ENCODE results near the gene SDC3. TPM values are rescaled to one million over a fixed set of nuclear protein-coding genes. Genes with fewer than 3 reads are reported as not detected.

The SDC3 gene
- total RNA-seq, 4 donors from 2014 or later: 44.1 to 101 (median 56.5) TPM

DNA sequence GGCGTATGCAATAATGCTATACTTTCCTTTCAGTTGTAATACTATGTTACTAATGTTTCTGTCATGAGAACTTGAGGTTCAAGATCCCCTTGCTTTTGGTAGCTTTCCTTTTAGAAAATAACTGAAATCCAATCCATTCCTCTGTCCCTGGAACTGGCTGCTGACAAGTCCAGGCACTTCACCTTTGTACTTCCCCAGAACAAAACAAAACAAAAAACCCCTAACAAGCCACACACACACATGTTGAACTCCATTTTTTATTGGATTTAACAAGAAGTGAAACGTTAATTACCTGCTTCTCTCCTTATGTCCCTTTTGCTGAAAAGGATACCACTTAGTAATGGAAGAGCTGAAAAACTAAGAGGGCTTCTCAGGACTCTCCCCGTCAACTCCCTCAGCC lies 26.1 kb upstream of the SDC3 start:
- H3K36me3 ChIP-seq: peaks cover 31 to 81% (median 69%) of the 10 kb centered on the region in 4 donors
- H3K4me3 ChIP-seq: no peak overlapping the region
- H3K27ac ChIP-seq (replicated peaks in 1 of 4): no peak overlapping the region
- DNase-seq (ENCODE audit: extremely low spot score): no peak
- peaks cover 0 to 11% (median 1%) of the 10 kb centered on the region in 4 donors for H3K4me1 ChIP-seq
- WGBS: 80% methylated on average over 3 of the region's 3 CpGs
- TF ChIP-seq POLR2A (IDR thresholded peaks at IDR 0.05; ENCODE audit: low read depth) (no peak), EP300 (IDR thresholded peaks at IDR 0.05) (no peak), POLR2AphosphoS5 (IDR thresholded peaks at IDR 0.05) (no peak), CTCF (IDR thresholded peaks at IDR 0.05) (no peak)
- H3K9me3 ChIP-seq: no peaks in the 10 kb centered on the region
- H3K27me3 ChIP-seq: no peaks in the 10 kb centered on the region
- intact Hi-C loops (cut with DNase I): loop anchor here (5.0 kb wide), 1 partner anchor 212 kb away; the partner anchor contains the start of gene MATN1

GRCh38 chr1:30933874-30934252 lies 25.3 kb upstream of the SDC3 start:
- H3K4me1 ChIP-seq: peaks cover 0 to 19% (median 5%) of the 10 kb centered on the region in 4 donors
- no peak overlapping the region for H3K27ac ChIP-seq (replicated peaks in 1 of 4)
- no peak overlapping the region for H3K4me3 ChIP-seq
- TF ChIP-seq POLR2A (IDR thresholded peaks at IDR 0.05; ENCODE audit: low read depth) (no peak), CTCF (IDR thresholded peaks at IDR 0.05) (no peak), POLR2AphosphoS5 (IDR thresholded peaks at IDR 0.05) (no peak), EP300 (IDR thresholded peaks at IDR 0.05) (no peak)
- H3K27me3 ChIP-seq: no peaks in the 10 kb centered on the region
- peaks cover 31 to 73% (median 62%) of the 10 kb centered on the region in 4 donors for H3K36me3 ChIP-seq
- intact Hi-C loops (cut with DNase I): loop anchor here (5.0 kb wide), 1 partner anchor 212 kb away; the partner anchor contains the start of gene MATN1
- no peaks in the 10 kb centered on the region for H3K9me3 ChIP-seq
- DNase-seq (ENCODE audit: extremely low spot score): no peak
- 73% methylated on average over 4 of the region's 4 CpGs for WGBS

DNA sequence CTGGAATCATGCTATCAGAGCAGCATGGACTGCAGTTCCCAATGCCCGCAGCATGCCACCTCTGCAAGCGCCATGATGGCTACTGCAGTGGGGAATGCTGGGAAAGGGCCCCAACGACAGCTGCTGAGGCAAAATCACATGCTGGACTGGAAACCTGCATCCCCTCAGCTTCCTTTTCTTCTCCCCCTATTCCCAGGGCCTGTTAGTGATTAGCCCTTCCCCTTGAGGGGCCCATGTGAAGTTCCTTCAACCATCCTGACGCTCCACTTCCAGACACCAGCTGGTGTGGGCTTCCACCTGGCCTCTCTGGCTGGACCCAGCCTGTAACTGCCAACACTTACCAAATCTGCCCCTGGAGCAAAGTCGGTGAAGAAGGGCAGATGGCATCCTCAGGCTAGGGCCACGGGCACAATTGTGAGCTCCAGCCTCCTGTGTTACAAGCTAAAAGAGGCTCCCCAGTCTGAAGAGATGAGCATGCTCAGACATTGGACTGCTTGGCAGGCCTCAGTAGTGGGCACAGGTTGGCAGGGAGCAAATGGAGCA lies 22.1 kb upstream of the SDC3 start:
- Histone ChIP-seq H3K36me3 (peaks cover 18 to 44% (median 34%) of the 10 kb centered on the region in 4 donors), H3K27me3 (no peaks in the 10 kb centered on the region), H3K4me3 (no peak overlapping the region), H3K4me1 (peaks cover 0 to 20% (median 6%) of the 10 kb centered on the region in 4 donors), H3K9me3 (no peaks in the 10 kb centered on the region), H3K27ac (replicated peaks in 1 of 4) (peak overlapping the region in 1 of 4 donors; percentile 0)
- peak; percentile 89 for DNase-seq (ENCODE audit: extremely low spot score)
- TF ChIP-seq EP300 (IDR thresholded peaks at IDR 0.05) (no peak), POLR2A (IDR thresholded peaks at IDR 0.05; ENCODE audit: low read depth) (no peak), POLR2AphosphoS5 (IDR thresholded peaks at IDR 0.05) (no peak), CTCF (IDR thresholded peaks at IDR 0.05) (no peak)
- 61% methylated on average over 3 of the region's 6 CpGs for WGBS
- intact Hi-C loops (cut with DNase I): loop anchor here (5.0 kb wide), 1 partner anchor 208 kb away; the partner anchor contains the start of gene MATN1

GRCh38 chr1:30929944-30930525 lies 21.5 kb upstream of the SDC3 start:
- Histone ChIP-seq H3K27ac (replicated peaks in 1 of 4) (no peak overlapping the region), H3K27me3 (no peaks in the 10 kb centered on the region), H3K9me3 (no peaks in the 10 kb centered on the region), H3K4me1 (peaks cover 0 to 20% (median 6%) of the 10 kb centered on the region in 4 donors), H3K36me3 (peaks cover 18 to 40% (median 29%) of the 10 kb centered on the region in 4 donors), H3K4me3 (no peak overlapping the region)
- intact Hi-C loops (cut with DNase I): loop anchor here (5.0 kb wide), 1 partner anchor 208 kb away; the partner anchor contains the start of gene MATN1
- 71% methylated on average over 8 of the region's 8 CpGs for WGBS
- TF ChIP-seq POLR2AphosphoS5 (IDR thresholded peaks at IDR 0.05) (no peak), POLR2A (IDR thresholded peaks at IDR 0.05; ENCODE audit: low read depth) (no peak), CTCF (IDR thresholded peaks at IDR 0.05) (no peak), EP300 (IDR thresholded peaks at IDR 0.05) (no peak)
- DNase-seq (ENCODE audit: extremely low spot score): no peak

All from esophagus muscularis mucosa (tissue), 4 donors.